Right lobe of liver (tissue), 4 donors: ENCODE data around the gene TLE3.

Experiments
- CTCF ChIP-seq, 4 donors: fragments of 200-600 bp in 3 of 4; fragments of 450-650 bp in 1 of 4; IDR thresholded peaks; one replicate each; pipeline versions ENCODE4 v1.5.1 to v1.8.0; 2016 to 2022; ENCODE audit warnings: antibody characterized with exemption in 4 of 4, mild to moderate bottlenecking in 2 of 4
- POLR2A ChIP-seq: fragments of 450-650 bp; IDR thresholded peaks from one replicate; pipeline ENCODE4 v1.6.1; 2017; ENCODE audit warnings: antibody characterized with exemption, mild to moderate bottlenecking
- donor health status: DM: no; HTN: no; CAD: no.
- donor health status: DM: no; HTN: no; CAD: no.
- donor health status: DM: no; HTN: yes; CAD: no.

GRCh38 chr15:70025413-70026296, 72.1 kb downstream of the TLE3 start:
- no peak for TF ChIP-seq CTCF (IDR thresholded peaks at IDR 0.05)
- no peak for TF ChIP-seq POLR2A
